Measurements from ENCODE around the gene C14orf93.

Gene C14orf93

GRCh38 chr14:22994762-22995275 lies 15.1 kb downstream of the C14orf93 start:
- no peak for DNase-seq (ENCODE audit: low read depth in 2 of 2)

GRCh38 chr14:22993517-22993916 lies 16.4 kb downstream of the C14orf93 start:
- DNase-seq (ENCODE audit: low read depth in 2 of 2) = no peak

- DNase-seq (ENCODE audit: low read depth in 2 of 2) = no peak
Measured at GRCh38 chr14:22991852-22992251, 18.1 kb downstream of the C14orf93 start.

GRCh38 chr14:22987291-22987690 lies 22.7 kb downstream of the C14orf93 start:
- no peak for DNase-seq (ENCODE audit: low read depth in 2 of 2)

GRCh38 chr14:22986508-22987054 lies 23.4 kb downstream of the C14orf93 start:
- DNase-seq (ENCODE audit: low read depth in 2 of 2) = peak; percentile 75 to 78

GRCh38 chr14:22985894-22986507 lies 23.9 kb downstream of the C14orf93 start:
- no peak for DNase-seq (ENCODE audit: low read depth in 2 of 2)

GRCh38 chr14:22984959-22985658 lies 24.8 kb downstream of the C14orf93 start:
- no peak for DNase-seq (ENCODE audit: low read depth in 2 of 2)

GRCh38 chr14:22982477-22983245 lies 27.3 kb downstream of the C14orf93 start, which contains the start of gene AJUBA:
TSS of gene AJUBA (minus strand) at chr14:22982551. CDS start at chr14:22982266, 285 bp downstream.
- peak; percentile 43 to 54 for DNase-seq (ENCODE audit: low read depth in 2 of 2)

- no peak for DNase-seq (ENCODE audit: low read depth in 2 of 2)
Measured at GRCh38 chr14:22981876-22982476, 28.0 kb downstream of the C14orf93 start.

- DNase-seq (ENCODE audit: low read depth in 2 of 2) = no peak
Measured at GRCh38 chr14:22981090-22981875, 28.7 kb downstream of the C14orf93 start.

GRCh38 chr14:22980672-22981089 lies 29.3 kb downstream of the C14orf93 start:
- no peak for DNase-seq (ENCODE audit: low read depth in 2 of 2)

GRCh38 chr14:22979748-22980392 lies 30.1 kb downstream of the C14orf93 start:
- DNase-seq (ENCODE audit: low read depth in 2 of 2) = no peak

- no peak for DNase-seq (ENCODE audit: low read depth in 2 of 2)
Measured at GRCh38 chr14:22978981-22979671, 30.8 kb downstream of the C14orf93 start.

- no peak for DNase-seq (ENCODE audit: low read depth in 2 of 2)
Measured at GRCh38 chr14:22978487-22978837, 31.5 kb downstream of the C14orf93 start.

GRCh38 chr14:22977684-22978486 lies 32.1 kb downstream of the C14orf93 start:
- no peak for DNase-seq (ENCODE audit: low read depth in 2 of 2)

- DNase-seq (ENCODE audit: low read depth in 2 of 2) = no peak
Measured at GRCh38 chr14:22977434-22977683, 32.6 kb downstream of the C14orf93 start.

GRCh38 chr14:22976620-22977433 lies 33.1 kb downstream of the C14orf93 start:
- no peak for DNase-seq (ENCODE audit: low read depth in 2 of 2)

GRCh38 chr14:22974530-22975313 lies 35.2 kb downstream of the C14orf93 start:
- no peak for DNase-seq (ENCODE audit: low read depth in 2 of 2)
